CD4-positive, alpha-beta T cell (primary cell): ENCODE results near the gene HS2ST1. TPM values are rescaled to one million over a fixed set of nuclear protein-coding genes. Genes with fewer than 3 reads are reported as not detected.
"Not testable (repeated sequence)": the region's sequence is repeated elsewhere in the genome, so short reads cannot be mapped to it uniquely, and the experiment has no call there.

Experiments
- ATAC-seq: fragments of 200-7000 bp; cut with Tn5 transposase; one replicate; pipeline ENCODE4 v1.10.0; 2022; ENCODE audit warnings: mild to moderate bottlenecking; ENCODE audit not compliant: poor library complexity
- CTCF ChIA-PET: fragments of 350-600 bp; sonication (Branson Sonifier 250); formaldehyde crosslinking; loops from one replicate; lab custom pipeline; 2021; ENCODE audit warnings: antibody characterized with exemption, inconsistent platforms; lab: Charles Lee
- POLR2A ChIA-PET: fragments of 350-600 bp; sonication (Branson Sonifier 250); formaldehyde crosslinking; loops from one replicate; lab custom pipeline; 2021; ENCODE audit warnings: antibody characterized with exemption, inconsistent platforms; lab: Charles Lee
- DNase-seq, 14 experiments: peaks; one replicate each; pipeline ENCODE4 v3.0.0-alpha.2; 2013 to 2020; ENCODE audit warnings: mixed read lengths in 2 of 14
- H3K27ac ChIP-seq, 2 donors: one replicate each; pipeline versions ENCODE4 v1.5.1 to v1.7.0; 2013; ENCODE audit warnings: low read length in 2 of 2, low read depth in 1 of 2, mild to moderate bottlenecking in 1 of 2
- H3K27me3 ChIP-seq, 2 experiments: 1 replicate in 1 of 2; 2 replicates in 1 of 2; pipeline versions ENCODE4 v1.6.1 to v1.7.0; 2013; ENCODE audit warnings: low read length in 2 of 2, control low read depth in 1 of 2, mild to moderate bottlenecking in 1 of 2, moderate library complexity in 1 of 2; ENCODE audit not compliant: insufficient read depth in 2 of 2, control insufficient read depth in 1 of 2
- H3K36me3 ChIP-seq: one replicate; pipeline ENCODE4 v1.6.1; 2013; ENCODE audit warnings: low read length, control low read depth; ENCODE audit not compliant: insufficient read depth
- H3K4me1 ChIP-seq: one replicate; pipeline ENCODE4 v1.6.1; 2013; ENCODE audit warnings: low read length, control low read depth; ENCODE audit not compliant: insufficient read depth
- H3K4me3 ChIP-seq: one replicate; pipeline ENCODE4 v1.5.1; 2013; ENCODE audit warnings: mild to moderate bottlenecking, low read length, moderate library complexity
- H3K9me3 ChIP-seq, 2 experiments: 1 replicate in 1 of 2; 2 replicates in 1 of 2; pipeline versions ENCODE4 v1.6.1 to v1.7.0; 2013; ENCODE audit warnings: low read length in 2 of 2, mild to moderate bottlenecking in 2 of 2, control low read depth in 1 of 2, moderate library complexity in 1 of 2; ENCODE audit not compliant: control insufficient read depth in 1 of 2, insufficient read depth in 1 of 2
- H3K27ac Mint-ChIP-seq: one replicate; pipeline ENCODE4 v1.8.0; 2020; ENCODE audit warnings: mixed read lengths
- H3K27me3 Mint-ChIP-seq: one replicate; pipeline ENCODE4 v1.8.0; 2021; ENCODE audit warnings: mixed read lengths
- H3K36me3 Mint-ChIP-seq: one replicate; pipeline ENCODE4 v1.8.0; 2021; ENCODE audit warnings: low read depth, mixed read lengths
- H3K4me1 Mint-ChIP-seq: one replicate; pipeline ENCODE4 v1.8.0; 2021; ENCODE audit warnings: low read depth, mixed read lengths
- H3K4me3 Mint-ChIP-seq: one replicate; pipeline ENCODE4 v1.8.0; 2020; ENCODE audit warnings: mild to moderate bottlenecking, mixed read lengths
- H3K9me3 Mint-ChIP-seq: one replicate; pipeline ENCODE4 v1.8.0; 2020; ENCODE audit warnings: mixed read lengths
- intact Hi-C, 2 experiments: fragments of 100-400 bp; cut with DNase I in 1 of 2; cut with micrococcal nuclease in 1 of 2; formaldehyde crosslinking; loops; one replicate each; pipeline versions ENCODE4 v1.15.1 to v1.9.0; 2023 to 2025; cut with DNase I, micrococcal nuclease
- total RNA-seq, 174 experiments: library from RNA in 2 of 174; stranded (reverse) in 2 of 174; gene quantifications; one replicate each; pipeline ENCODE4 v1.2.3 and lab custom pipeline; 2021 to 2026
- TF ChIP-seq, protein P1 (sequence below): fragments of 200-600 bp; IDR thresholded peaks from one replicate; pipeline ENCODE4 v1.8.0; 2022; ENCODE audit warnings: antibody characterized with exemption, mild to moderate bottlenecking

Gene HS2ST1
- total RNA-seq, 2 experiments from 2014 or later = 6.7 to 6.9 TPM

- ChIA-PET CTCF (no interaction called here), POLR2A (no interaction called here)
- no peaks in the 10 kb centered on the region for H3K27me3 ChIP-seq
- H3K36me3 Mint-ChIP-seq = peaks cover 10% of the 10 kb centered on the region
- H3K4me3 ChIP-seq = no peak overlapping the region
- H3K4me1 ChIP-seq = no peaks in the 10 kb centered on the region
- peaks cover 3% of the 10 kb centered on the region for H3K4me1 Mint-ChIP-seq
- H3K36me3 ChIP-seq = no peaks in the 10 kb centered on the region
- no peak for ATAC-seq
- no peaks in the 10 kb centered on the region for H3K9me3 Mint-ChIP-seq
- intact Hi-C loops = no loop called here
- H3K27ac ChIP-seq = no peak overlapping the region
- H3K27ac Mint-ChIP-seq = no peak overlapping the region
- TF ChIP-seq, protein P1, sequence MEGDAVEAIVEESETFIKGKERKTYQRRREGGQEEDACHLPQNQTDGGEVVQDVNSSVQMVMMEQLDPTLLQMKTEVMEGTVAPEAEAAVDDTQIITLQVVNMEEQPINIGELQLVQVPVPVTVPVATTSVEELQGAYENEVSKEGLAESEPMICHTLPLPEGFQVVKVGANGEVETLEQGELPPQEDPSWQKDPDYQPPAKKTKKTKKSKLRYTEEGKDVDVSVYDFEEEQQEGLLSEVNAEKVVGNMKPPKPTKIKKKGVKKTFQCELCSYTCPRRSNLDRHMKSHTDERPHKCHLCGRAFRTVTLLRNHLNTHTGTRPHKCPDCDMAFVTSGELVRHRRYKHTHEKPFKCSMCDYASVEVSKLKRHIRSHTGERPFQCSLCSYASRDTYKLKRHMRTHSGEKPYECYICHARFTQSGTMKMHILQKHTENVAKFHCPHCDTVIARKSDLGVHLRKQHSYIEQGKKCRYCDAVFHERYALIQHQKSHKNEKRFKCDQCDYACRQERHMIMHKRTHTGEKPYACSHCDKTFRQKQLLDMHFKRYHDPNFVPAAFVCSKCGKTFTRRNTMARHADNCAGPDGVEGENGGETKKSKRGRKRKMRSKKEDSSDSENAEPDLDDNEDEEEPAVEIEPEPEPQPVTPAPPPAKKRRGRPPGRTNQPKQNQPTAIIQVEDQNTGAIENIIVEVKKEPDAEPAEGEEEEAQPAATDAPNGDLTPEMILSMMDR = no peak
- H3K4me3 Mint-ChIP-seq = no peak overlapping the region
- DNase-seq = no peak
- no peaks in the 10 kb centered on the region for H3K27me3 Mint-ChIP-seq
- H3K9me3 ChIP-seq = no peaks in the 10 kb centered on the region
Observed at GRCh38 chr1:86988835-86989234, 74.4 kb downstream of the HS2ST1 start.

DNA sequence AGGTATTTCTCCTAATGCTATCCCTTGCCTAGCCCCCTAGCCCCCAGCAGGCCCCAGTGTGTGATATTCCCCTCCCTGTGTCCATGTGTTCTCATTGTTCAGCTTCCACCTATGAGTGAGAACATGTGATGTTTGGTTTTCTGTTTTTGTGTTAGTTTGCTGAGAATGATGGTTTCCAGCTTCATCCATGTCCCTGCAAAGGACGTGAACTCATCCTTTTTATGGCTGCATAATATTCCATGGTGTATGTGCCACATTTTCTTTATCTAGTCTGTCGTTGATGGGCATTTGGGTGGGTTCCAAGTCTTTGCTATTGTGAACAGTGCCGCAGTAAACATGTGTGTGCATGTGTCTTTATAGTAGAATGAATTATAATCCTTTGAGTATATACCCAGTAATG is 75.3 kb downstream of the HS2ST1 start:
- H3K4me3 ChIP-seq, DNase-seq, H3K27ac ChIP-seq, H3K9me3 ChIP-seq, H3K27me3 Mint-ChIP-seq, H3K36me3 ChIP-seq, POLR2A ChIA-PET, H3K36me3 Mint-ChIP-seq, H3K27me3 ChIP-seq, ATAC-seq, H3K9me3 Mint-ChIP-seq, H3K4me1 ChIP-seq, H3K4me3 Mint-ChIP-seq, intact Hi-C loops, H3K27ac Mint-ChIP-seq, CTCF ChIA-PET, H3K4me1 Mint-ChIP-seq: not testable (repeated sequence)

- Histone ChIP-seq H3K27ac (no peak overlapping the region), H3K27me3 (no peaks in the 10 kb centered on the region), H3K4me3 (no peak overlapping the region), H3K9me3 (no peaks in the 10 kb centered on the region), H3K36me3 (no peaks in the 10 kb centered on the region), H3K4me1 (no peaks in the 10 kb centered on the region)
- Mint-ChIP-seq H3K4me3 (no peak overlapping the region), H3K9me3 (no peaks in the 10 kb centered on the region), H3K4me1 (peaks cover 3% of the 10 kb centered on the region), H3K27me3 (no peaks in the 10 kb centered on the region), H3K27ac (no peak overlapping the region), H3K36me3 (peaks cover 10% of the 10 kb centered on the region)
- TF ChIP-seq, protein P1 = no peak
- intact Hi-C loops = no loop called here
- no peak for ATAC-seq
- POLR2A ChIA-PET = no interaction called here
- no peak for DNase-seq
- CTCF ChIA-PET = no interaction called here
Observed at GRCh38 chr1:86990826-86991225, 76.4 kb downstream of the HS2ST1 start.

DNA sequence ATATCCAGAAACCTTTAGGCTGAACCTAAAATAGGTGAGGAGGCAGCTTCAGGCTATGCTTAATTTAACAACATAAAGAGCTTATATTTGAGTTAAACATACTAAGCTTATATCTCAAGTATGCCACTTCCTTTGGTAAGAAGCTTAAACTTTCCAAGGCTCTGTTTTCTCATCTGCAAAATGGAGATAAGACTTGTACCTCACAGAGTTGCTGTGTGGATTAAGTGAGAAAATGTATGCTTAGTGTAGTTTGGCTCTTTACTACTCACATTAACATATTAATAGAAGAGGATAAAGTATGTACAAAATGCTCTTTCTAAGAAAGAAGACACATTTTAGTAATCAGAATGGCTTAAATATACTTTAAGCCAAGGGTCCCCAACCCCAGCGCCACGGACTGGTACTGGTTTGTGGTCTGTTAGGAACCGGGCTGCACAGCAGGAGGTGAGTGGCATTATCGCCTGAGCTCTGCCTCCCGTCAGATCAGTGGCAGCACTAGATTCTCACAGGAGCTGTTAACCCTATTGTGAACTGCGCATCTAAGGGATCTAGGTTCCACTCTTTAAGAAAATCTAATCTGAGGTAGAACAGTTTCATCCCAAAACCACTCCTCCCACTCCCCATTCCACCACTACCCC is 77.2 kb downstream of the HS2ST1 start:
- Histone ChIP-seq H3K4me3 (no peak overlapping the region), H3K9me3 (no peaks in the 10 kb centered on the region), H3K27me3 (no peaks in the 10 kb centered on the region), H3K4me1 (no peaks in the 10 kb centered on the region), H3K36me3 (no peaks in the 10 kb centered on the region), H3K27ac (no peak overlapping the region)
- intact Hi-C loops = no loop called here
- no peaks in the 10 kb centered on the region for H3K4me1 Mint-ChIP-seq
- TF ChIP-seq, protein P1 = no peak
- no peak for ATAC-seq
- ChIA-PET POLR2A (no interaction called here), CTCF (no interaction called here)
- no peaks in the 10 kb centered on the region for H3K27me3 Mint-ChIP-seq
- no peak overlapping the region for H3K4me3 Mint-ChIP-seq
- peaks cover 10% of the 10 kb centered on the region for H3K36me3 Mint-ChIP-seq
- no peak for DNase-seq
- H3K9me3 Mint-ChIP-seq = no peaks in the 10 kb centered on the region
- H3K27ac Mint-ChIP-seq = no peak overlapping the region
